BE2C (cell line): Measurements from ENCODE around the gene MRPL23.

Source experiments
- DNase-seq: peaks from one replicate; pipeline ENCODE4 v3.0.0-alpha.2; 2020
- H3K27me3 ChIP-seq: fragments of 250-450 bp; sonication (Bioruptor Pico); 2 replicates; pipeline ENCODE4 v1.5.1; 2020; ENCODE audit warnings: mild to moderate bottlenecking
- H3K36me3 ChIP-seq: fragments of 250-450 bp; sonication (Bioruptor Pico); 2 replicates; pipeline ENCODE4 v1.5.1; 2020; ENCODE audit warnings: mild to moderate bottlenecking
- H3K4me1 ChIP-seq: fragments of 250-450 bp; sonication (Bioruptor Pico); 2 replicates; pipeline ENCODE4 v1.5.1; 2020
- H3K4me3 ChIP-seq: 2 replicates; pipeline ENCODE4 v1.5.1; 2011; ENCODE audit warnings: low read depth, low read length
- H3K9me3 ChIP-seq: fragments of 250-450 bp; sonication (Bioruptor Pico); 2 replicates; pipeline ENCODE4 v1.5.1; 2020
- CTCF ChIP-seq: IDR thresholded peaks from 2 replicates; pipeline ENCODE4 v1.5.1; 2012; ENCODE audit warnings: mild to moderate bottlenecking, low read depth, low read length

The MRPL23 gene

GRCh38 chr11:1928470-1928890 lies 18.7 kb upstream of the MRPL23 start:
- DNase-seq = no peak
- H3K4me1 ChIP-seq = no peaks in the 10 kb centered on the region
- no peaks in the 10 kb centered on the region for H3K36me3 ChIP-seq
- no peaks in the 10 kb centered on the region for H3K27me3 ChIP-seq
- no peak overlapping the region for H3K4me3 ChIP-seq
- no peak for TF ChIP-seq CTCF
- no peaks in the 10 kb centered on the region for H3K9me3 ChIP-seq

GRCh38 chr11:1928891-1929541 lies 18.1 kb upstream of the MRPL23 start:
- Histone ChIP-seq H3K4me3 (no peak overlapping the region), H3K4me1 (no peaks in the 10 kb centered on the region), H3K27me3 (no peaks in the 10 kb centered on the region), H3K36me3 (no peaks in the 10 kb centered on the region), H3K9me3 (no peaks in the 10 kb centered on the region)
- TF ChIP-seq CTCF = no peak
- DNase-seq = no peak

GRCh38 chr11:1929621-1930461 lies 17.3 kb upstream of the MRPL23 start:
- H3K36me3 ChIP-seq = no peaks in the 10 kb centered on the region
- H3K9me3 ChIP-seq = no peaks in the 10 kb centered on the region
- no peak for DNase-seq
- TF ChIP-seq CTCF = no peak
- H3K27me3 ChIP-seq = no peaks in the 10 kb centered on the region
- H3K4me3 ChIP-seq = no peak overlapping the region
- H3K4me1 ChIP-seq = no peaks in the 10 kb centered on the region

- no peaks in the 10 kb centered on the region for H3K27me3 ChIP-seq
These were observed 16.7 kb upstream of the MRPL23 start for GRCh38 chr11:1930462-1930830.

GRCh38 chr11:1931341-1932104 lies 15.6 kb upstream of the MRPL23 start:
- Histone ChIP-seq H3K36me3 (no peaks in the 10 kb centered on the region), H3K4me3 (no peak overlapping the region), H3K4me1 (no peaks in the 10 kb centered on the region), H3K27me3 (no peaks in the 10 kb centered on the region), H3K9me3 (no peaks in the 10 kb centered on the region)
- no peak for DNase-seq
- no peak for TF ChIP-seq CTCF

More at GRCh38 chr11:1930462-1930830, 16.7 kb upstream of the MRPL23 start:
- DNase-seq = no peak
- H3K4me3 ChIP-seq = no peak overlapping the region
- no peaks in the 10 kb centered on the region for H3K4me1 ChIP-seq
- H3K36me3 ChIP-seq = no peaks in the 10 kb centered on the region
- TF ChIP-seq CTCF = no peak
- H3K9me3 ChIP-seq = no peaks in the 10 kb centered on the region
